Stimulated activated CD4-positive, alpha-beta T cell treated with anti-CD3 and anti-CD28 coated beads, Interleukin-1b, Interleukin-23, amount 100 ng/mL, for 48 hours (primary cell): ENCODE results near the gene SGPL1.
"Not testable (repeated sequence)": the region's sequence is repeated elsewhere in the genome, so short reads cannot be mapped to it uniquely, and the experiment has no call there.

ENCODE experiments used
- DNase-seq: peaks from one replicate; pipeline ENCODE4 v3.0.0-alpha.2; 2020

SGPL1 gene

DNA sequence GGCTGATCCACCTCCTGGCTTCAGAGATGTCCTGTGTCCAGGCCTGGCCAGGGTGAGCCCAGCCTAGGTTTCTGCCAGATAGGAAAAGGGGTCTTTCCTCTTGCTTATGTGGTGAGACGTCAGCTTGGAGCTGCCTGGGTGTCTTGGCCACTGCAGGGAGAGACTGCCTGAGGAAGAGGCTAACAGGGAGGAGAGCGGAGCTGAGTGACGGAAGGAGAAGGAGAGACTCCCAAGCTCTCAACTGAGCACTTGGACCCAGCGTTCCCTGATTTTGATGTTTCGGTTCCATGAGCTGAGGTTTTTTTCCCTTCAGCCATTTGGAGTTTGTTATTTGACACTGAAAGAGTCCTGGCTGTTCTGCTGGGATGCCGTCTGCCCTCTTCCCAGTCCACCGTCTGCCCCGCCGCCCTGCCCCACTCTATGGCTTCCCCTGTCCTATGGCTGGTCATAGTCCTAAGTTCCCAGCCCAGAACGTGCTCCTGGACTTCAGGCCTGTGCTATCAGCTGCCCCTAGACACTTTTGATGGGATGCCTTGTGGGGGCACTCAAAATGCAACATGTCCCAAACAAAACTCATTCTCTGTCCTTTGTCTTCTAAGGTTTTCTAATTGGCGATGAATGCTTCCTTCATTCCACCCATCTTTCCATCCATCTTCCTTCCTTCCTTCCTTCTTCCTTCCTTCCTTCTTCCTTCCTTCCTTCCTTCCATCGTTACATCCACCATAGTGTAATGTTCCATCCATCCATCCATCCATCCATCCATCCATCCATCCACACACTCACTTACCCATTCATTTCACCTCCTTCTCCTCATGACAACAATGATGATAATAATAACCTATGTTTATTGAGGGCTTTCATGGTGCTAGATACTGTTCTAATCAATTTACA lies 92.9 kb downstream of the SGPL1 start:
- no peak for DNase-seq

DNA sequence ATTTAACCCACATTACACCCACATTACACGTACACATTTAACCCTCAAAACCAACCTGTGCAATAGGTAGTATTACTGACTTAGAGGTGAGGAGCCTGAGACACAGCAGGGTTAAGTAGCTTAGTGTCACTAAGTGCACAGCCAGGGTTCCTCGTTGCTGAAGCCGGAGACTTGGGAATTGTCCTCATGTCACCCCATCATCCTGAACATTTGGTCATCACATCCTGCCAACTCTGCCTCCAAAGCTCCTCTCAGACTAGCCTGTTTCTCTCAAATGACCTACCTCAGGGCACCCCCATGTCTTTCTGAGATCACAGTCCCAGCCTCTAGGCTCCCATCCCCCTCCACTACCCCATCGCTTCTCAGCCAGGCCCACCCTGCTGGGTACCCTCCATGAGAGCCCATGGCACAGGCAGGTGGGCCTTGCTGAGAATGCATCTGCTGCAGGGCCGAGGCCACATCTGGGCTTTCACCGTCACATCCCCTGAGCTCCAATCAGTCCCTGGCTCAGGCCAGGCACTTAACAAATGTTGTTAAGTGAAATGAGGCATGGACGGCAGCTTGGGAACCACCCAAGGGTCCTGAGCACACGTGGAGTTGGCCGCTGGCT lies 93.7 kb downstream of the SGPL1 start:
- no peak for DNase-seq

DNA sequence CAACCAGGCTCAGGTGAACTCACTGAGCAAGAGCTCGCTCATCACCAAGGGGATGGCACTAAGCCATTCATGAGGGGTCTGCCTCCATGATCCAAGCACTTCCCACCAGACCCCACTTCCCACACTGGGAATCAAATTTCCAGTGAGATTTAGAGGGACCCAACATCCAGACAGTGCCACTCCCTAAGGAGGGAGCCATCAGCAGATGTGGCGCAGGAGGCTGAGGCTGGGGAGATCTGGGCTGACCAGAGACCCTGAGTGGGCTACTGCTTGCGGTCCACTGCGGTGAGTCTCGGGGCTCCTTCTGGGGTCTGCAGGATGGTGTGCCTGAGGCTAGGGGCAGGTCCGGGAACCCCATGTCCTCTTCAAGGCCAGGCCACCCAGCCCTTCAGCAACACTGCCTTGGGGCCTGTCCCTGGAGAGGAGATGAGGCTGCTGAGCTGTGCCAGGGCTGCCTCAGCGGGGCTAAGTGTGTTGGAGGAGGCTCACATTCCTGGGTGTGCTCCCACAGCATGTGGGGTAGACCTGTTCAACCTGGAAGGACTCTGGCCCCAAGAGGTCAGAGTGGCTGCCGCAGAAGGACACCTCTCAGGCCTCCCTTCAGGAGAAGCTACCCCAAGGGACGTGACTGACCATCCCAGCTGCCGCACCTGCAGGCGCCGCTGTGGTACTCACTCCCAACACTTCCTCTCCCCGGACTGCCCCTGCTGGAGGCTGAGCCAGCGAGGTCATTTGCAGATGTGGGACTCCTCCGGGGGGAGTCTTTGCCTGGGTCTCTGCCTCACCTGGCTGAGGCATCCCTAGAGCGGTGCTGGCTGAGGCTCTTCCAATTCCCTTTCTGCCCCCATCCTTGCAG lies 95.0 kb downstream of the SGPL1 start:
- DNase-seq: no peak

DNA sequence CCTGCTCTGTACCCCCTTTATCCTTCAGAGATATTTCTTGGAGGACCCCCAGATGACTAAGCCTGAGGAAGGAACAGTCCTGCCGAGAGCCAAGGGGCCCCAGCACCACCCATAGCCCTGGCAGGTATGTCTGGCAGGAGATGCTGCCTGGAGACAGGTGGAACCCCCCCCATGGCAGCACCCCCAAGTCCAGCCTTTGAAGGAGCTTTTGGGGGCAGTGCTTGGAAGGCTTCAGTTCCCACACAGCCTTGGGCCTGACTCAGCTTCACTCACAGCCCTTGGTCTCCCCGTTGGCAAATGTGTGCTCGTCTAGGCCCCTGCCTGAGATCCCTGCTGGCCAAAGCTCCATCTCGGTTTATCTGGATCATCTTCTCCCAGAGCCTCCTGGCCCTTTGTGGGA lies 95.6 kb downstream of the SGPL1 start:
- DNase-seq: no peak

DNA sequence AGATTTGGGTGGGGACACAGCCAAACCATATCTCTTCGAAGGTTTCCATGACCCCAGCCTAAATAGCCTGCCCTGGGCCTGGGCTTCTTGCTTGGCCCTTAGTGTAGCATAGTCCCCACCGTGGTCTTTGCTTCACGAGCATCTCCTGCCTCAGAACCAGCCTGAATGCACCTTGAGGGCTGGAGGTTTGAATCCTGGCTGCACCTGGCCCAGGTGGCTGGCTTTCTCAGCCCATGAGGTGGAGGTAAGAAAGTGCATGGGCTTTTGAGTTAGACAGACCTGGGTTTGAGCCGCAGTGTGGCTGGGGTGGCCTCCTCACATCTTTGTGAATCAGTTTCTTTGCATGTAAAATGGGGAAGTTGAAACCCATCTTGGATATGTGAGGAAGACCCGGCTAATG lies 96.8 kb downstream of the SGPL1 start:
- DNase-seq: no peak

DNA sequence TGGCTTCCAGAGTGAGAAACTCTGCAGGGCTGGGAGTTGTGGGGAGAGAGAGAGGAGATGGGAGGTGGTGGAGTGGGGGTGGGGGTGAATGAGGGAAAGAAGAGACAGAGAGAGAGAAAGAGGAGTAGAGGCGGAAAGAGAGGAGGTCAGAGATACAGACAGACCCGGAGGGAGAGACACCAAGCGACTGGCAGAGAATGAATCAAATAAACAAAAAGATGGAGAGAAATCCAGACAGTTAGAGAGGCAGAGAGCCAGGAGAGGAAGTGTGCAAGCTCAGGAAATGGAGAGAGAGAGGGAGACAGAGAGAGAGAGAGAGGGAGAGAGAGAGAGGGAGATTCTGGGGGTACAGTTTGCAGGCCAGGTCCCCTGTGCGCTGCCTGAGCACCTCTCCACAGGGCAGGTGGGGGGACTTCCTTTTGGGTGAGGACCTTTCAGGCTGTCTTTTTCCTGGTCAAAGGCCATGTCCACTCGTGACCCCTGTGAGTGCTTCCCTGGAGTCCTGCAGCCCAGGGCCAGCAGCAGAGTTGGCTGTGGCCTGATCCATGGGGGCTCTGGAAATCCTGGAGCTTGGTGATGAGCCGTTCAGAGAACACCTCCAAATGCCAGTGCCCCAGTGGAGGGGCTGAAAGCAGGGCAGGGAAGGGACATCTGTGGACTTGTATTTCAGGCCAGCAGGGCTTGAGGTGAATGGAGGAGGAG lies 97.6 kb downstream of the SGPL1 start:
- DNase-seq: no peak

DNA sequence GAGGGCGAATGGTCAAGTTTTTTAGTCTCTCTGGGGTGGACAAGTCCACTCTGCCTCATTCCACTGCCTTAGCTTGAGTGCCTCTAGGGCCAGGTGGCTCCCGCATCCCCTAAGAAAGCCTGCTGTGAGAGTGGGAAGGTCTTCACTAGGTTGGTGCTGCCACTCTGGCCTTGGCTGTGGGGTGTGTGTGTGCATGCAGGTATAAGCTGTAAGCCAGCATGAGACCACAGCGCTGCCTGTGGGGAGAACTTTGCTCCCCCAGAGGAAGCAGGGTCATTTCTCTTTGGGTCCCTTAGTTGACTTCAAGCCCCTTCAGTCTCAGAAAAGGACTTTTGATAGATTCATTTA lies 98.1 kb downstream of the SGPL1 start:
- no peak for DNase-seq

DNA sequence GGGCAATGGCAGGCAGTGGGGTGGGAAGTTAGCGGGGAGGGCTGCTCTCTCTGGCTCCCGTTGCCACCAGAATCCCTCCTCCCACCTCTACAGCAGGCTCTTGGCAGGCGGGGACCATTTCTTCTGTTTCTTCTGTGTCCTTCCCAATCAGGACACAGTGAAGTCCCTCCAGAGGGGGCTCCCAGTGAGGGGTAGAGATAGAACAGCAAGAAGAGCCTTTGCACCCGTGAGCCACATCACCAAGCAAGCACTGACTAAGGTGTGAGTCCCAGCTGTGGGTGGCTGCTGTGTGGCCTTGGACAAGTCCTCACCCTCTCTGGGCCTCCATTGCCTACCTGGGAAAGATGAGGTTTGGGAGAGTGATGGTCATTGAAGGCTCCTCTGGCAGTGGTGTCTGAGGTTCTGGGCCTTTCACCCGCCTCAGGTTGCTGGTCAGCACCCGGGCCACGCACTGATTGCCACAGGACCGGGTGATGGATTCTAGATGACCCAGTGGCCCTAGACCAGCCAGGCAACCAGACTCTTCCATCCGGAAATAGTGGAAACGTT lies 98.6 kb downstream of the SGPL1 start:
- DNase-seq: no peak

DNA sequence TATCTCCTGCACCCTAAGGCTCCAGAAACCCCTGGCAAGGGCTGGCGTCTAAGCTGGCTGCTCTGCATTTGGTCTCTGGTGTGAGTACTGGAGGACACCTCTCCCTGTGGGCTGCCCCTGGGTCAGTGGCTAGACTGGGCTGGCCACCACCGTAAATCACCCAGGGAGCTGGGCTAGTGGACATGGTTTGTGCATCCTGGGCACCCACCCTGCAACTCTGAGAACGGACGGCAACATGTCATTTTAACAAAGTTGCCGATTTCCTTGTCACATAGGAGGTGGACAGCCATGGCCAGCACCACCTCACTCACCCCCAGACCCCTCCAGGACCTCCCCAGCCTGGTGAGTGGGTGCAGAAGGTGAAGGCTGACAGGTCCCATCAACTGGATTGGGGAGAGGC lies 99.5 kb downstream of the SGPL1 start:
- DNase-seq: no peak

DNA sequence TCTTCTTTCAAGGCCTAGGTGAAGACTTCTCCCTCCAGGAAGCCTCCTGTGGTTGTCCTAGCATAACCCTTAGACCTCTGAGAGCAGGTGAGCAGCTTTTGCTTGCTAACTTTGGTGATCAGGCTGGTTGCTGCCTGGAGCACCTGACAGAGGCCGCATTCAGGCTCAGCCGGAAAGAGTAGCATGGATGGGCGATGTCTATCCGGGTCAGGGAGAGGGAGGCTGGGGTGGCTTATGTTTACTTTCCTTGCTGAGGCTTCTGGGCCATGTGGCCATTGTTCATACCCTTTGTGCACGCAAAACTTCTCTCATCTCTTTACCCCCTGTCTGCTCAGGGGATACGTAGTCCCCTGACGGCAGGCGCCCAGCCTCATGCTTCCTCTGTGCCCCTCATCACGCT lies 100.1 kb downstream of the SGPL1 start:
- DNase-seq: no peak

DNA sequence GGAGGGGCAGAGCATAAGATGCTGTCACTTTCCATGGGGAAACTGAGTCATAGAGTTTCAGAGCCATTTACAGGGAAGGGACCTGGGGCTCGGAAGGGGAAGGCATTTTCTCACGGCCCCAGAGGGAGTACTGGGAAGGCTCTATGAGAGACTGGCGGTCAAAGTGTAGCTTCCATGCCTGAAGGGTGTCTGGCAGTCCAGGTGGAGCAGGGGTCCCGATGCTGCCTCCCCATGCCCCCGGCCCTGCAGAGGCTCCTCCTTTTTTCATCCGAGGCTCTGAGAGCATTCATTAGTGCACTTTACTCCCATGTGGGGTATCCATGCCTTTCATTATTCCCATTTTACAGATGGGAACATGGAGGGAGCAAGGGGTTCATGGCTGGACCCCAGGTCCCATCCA lies 100.5 kb downstream of the SGPL1 start:
- DNase-seq: no peak

DNA sequence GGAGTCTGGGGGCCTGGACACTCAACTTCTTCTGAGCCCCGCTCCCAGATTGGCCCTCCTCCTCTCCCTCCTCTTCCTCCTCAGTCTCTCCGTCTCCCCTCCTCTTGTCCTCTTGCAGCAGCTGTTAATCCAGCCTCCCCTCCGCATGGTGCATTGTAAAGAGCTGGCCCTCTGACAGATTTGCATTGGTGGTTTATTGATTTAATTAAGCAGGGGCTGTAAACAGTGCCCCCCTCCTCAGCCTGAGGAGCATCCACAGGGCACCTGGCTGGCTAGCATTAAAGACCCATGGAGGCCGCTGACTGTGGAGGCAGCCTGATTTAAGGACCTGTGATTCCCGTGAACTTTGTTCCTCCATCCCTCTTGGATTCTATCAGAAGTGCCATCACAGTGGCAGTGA lies 101.5 kb downstream of the SGPL1 start:
- DNase-seq: no peak

DNA sequence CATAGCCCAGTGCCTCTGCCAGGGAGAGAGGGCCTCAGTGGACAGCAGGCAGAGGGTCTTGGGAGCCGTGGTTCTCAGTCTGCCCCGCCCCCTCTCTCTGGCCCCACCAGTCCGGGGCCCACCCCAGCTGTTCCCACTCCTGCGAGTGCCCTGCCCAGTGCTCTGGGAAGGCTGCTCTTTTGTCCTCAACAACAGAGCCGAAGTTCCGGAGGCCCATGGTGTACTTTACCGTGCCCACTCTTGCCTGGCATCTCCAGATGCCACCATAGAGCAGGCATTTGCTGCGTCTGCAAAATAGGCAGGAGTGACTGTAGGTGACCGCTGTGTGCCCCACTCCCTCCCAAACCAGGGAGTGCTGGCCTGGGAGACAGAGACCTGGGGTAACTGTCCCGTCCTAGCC lies 101.9 kb downstream of the SGPL1 start:
- no peak for DNase-seq

DNA sequence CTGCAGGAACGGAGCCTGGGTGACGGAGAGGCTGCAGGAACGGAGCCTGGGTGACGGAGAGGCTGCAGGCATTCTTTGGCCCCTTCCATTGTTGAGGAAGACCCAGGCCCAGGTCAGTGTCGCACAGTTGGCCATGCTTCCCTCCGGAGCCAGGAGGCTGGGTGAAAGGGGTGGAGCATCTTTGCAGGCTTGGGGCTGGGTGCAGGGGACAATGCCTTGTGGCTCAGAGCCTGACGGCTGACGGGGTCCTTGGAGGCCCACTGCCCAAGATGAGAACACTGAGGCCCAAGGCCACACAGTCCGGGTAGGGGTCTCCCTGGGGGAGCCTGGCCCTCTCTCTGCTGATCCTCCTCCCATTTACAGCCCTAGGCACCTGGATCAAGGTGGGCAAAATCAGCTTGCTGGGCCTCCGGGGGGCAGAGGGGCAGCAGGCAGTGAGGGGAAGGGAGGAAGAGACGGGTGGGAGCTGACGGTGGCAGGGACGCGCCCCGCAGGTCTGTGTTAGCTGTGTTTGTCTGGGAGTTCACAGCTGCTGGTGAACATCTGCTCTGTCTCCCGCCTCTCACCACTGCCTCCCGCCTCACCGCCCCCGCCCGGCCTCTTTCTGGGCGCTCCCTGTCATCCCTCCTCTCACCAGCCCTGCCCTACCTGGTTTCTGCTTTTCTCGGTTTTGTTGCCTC lies 103.2 kb downstream of the SGPL1 start:
- no peak for DNase-seq

DNA sequence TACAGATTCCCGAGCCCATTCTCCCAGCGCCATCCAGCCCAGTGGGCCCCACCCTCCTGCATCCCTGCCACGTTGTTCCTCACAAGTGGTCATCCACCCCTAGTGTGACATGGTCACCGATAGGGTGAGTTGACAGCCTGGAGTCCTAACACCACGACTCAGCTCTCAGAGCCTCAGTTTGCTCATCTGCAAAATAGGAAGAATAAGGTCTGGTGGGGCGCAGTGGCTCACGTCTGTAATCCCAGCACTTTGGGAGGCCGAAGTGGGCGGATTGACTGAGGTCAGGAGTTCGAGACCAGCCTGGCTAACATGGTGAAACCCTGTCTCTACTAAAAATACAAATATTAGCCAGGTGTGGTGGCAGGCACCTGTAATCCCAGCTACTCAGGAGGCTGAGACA lies 104.2 kb downstream of the SGPL1 start:
- DNase-seq: not testable (repeated sequence)

DNA sequence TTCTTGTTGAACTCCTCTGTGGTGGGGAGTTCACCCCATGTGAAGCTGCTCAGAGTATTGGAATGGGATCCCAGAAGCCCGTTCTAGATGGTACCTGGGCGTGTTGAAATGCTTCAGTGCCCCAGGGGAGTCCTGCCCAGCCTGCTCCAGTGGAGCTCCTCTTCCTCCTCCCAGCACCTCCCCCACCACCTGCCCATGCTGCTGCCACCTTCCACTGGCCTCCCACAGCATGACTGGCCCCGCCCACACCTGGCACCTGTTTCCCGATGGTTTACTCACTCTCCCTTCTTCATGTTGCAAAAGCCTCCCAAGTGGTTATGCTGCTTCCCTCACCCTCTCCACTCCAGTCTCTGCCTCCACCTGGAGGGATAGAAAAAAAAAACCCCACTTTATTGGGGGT lies 104.8 kb downstream of the SGPL1 start:
- DNase-seq: no peak

DNA sequence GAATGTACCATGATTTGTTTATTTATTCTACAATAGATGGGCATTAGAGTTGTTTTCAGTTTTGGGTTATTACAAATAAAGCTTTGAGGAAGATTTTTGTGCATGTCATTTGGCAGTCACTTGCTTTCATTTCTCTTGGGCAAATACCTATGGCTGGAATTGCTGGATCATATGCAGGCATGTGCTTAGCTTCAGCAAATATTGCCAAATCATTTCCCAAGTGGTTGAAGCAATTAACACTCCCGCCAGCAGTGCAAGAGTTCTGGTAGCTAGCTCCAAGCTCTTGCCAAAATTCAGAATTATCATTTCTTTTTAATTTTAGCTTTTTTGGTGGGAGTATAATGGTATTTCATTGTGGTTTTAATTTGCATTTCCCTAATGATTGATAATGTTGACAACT lies 105.5 kb downstream of the SGPL1 start:
- DNase-seq: no peak

DNA sequence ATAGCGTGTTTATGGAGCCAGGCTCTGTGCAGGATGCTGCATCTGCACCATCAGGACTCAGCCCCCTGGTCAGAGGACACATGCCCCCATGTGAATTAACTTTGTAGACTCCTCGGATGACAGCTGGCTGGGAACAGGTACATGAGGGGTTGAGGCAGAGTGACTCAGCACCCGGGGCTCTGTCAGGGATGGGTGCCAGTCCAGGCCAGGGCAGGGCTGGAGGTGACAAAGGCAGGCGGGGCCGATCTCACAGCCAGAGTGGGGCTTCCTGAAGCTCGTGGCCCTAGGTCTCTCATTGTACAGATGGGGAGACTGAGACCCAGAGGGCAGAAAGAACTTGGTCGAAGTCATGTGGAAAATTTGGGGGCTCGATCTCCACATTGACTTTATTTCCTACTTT lies 107.9 kb downstream of the SGPL1 start:
- DNase-seq: no peak

DNA sequence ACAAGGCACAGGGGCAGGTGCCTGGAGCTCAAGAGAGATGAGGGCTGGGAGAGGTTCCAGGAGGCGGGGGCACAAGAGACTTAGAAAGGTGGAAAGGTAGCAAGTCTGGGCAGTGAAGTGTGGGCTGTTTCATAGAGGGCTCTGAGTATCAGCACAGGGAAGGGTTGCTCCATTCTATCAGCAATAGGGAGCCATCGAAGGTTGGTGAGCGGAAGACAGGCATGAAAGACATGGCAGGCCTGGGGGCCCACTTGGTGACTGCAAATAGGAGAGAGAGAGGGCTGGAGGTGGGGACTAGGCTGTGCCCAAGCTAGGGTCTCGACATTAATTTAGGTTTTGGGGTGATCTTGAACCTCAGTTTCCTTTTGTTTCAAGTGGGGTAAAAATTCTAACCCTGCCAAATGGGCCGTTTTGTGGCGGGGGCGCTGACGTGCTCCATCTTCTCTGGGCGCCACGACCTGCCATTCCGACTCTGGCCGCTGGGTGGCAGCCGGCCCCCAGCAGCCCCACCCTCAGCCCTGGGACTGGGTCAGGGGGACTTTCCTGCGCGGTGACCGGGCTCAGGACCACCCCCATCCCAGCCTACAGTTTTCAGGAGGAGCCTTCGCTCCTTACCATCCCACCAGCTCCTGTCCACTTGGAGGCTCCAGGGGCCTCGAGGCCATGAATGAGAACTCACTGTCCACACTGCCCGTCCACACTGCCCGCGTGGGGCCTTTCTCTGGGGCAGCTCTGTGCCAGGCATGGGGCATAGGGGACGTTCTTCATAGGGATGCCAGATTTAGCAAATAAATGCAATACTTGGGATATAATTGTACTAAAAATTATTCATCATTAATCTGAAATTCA lies 109.9 kb downstream of the SGPL1 start:
- DNase-seq: peak; percentile 40

DNA sequence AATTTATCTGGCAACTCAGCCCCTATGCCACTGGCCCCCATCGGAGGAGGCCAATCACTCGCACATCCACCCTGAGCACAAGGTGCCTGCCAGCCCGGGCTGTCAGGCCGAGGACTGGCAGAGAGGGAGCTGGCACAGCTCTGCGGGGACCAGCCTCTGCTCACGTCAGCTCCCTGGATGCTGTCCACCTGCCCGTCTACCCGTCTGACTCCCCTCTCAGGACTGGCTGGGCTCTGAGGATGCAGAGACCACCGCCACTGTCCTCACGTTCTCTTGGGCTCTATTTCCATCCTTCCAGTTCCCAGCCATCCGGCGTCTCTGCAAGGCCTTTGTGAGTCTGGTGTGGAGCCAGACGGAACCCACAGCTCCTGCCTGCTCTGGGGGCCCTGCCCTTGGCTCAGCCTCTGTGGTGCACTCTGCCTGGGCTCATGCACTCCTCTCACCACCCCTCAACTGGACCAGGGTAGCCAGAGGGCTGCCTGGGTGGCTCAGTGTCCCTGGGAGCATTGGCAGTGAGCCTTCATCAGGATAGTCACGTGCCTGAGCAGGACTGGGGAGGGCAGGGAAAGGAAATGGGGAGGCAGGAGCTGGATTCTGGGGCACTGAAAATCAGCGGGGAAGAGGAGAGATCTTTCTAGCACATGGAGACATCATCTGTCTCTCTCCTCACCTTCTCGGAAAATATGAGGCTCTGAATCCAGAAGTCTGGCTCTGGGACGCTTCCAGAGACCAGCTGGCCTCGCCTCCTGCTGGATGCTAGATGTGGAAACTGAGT lies 110.7 kb downstream of the SGPL1 start:
- DNase-seq: no peak
